Epidermal melanocyte (primary cell): ENCODE measurements around the gene REPIN1.

ENCODE experiments used
- DNase-seq: peaks from one replicate; pipeline ENCODE4 v3.0.0; 2011; ENCODE audit warnings: low spot score; ENCODE audit not compliant: insufficient read length

Gene REPIN1

GRCh38 chr7:150388709-150389531 lies 20.3 kb downstream of the REPIN1 start:
- DNase-seq, result no peak

DNA sequence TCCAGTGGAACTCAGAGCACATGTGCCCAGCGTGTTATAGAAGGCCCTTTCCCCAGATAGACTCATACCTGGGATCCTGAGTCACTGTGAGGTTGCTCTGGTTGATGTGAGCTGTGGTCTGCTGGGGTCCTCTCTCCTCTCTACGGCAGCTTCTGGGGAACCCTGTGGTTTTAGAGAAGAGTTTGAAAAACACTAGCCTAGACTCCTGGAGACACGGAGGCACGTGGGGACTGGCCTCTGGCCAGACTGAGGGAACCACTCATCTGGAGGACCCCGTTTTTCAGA lies 20.9 kb downstream of the REPIN1 start:
- no peak for DNase-seq

DNA sequence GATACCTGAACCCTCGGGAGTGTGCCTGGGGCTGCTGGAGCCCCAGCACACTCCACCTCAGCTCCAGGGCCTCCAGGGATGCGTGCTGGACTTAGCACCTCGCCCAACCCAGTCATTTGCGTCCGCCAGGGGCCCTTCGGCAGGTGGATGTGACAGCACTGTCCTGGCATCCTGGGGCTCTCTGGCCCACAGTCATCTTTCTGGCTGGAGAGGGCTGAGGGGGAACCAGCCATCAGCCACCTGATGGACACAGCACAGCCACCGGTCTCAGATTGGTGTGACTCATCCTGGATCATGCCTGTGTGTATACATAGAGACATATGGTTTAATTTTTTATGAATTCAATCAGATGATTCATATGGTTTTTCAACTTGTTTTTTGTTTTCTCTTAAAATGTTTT lies 21.6 kb downstream of the REPIN1 start:
- DNase-seq, result no peak

DNA sequence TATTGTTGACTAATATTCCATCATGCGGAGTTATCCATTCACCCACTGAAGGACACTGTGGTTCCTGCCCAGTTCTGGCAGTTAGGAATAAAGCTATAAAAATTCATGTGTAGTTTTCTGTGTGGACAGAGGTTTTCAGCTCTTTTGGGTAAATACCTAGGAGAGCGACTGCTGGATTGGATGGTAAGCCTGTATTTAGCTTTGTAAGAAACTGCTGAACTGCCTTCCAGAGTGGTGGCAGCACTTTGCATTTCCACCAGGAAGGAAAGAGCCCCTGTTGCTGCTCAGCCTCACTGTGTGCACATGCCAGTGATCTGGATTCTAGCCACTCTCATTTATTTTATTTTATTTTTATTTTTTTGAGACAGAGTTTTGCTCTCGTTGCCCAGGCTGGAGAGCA lies 24.7 kb downstream of the REPIN1 start:
- DNase-seq, result no peak

DNA sequence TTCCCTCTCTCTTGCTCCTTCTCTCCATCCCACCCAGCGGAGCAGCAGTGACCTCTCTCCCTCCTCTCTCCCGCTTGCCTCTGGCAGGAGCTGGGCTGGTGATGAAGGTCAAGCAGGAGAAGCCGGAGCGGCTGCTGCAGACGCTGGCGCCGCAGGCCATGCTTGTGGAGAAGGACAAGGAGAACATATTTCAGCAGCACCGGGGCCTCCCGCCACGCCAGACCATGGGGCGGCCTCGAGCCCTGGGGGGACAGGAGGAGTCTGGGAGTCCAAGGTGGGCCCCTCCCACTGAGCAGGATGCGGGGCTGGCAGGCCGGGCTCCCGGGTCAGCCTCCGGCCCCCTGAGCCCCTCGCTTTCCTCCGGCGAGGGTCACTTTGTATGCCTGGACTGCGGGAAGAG lies 27.8 kb downstream of the REPIN1 start:
- DNase-seq, result no peak

DNA sequence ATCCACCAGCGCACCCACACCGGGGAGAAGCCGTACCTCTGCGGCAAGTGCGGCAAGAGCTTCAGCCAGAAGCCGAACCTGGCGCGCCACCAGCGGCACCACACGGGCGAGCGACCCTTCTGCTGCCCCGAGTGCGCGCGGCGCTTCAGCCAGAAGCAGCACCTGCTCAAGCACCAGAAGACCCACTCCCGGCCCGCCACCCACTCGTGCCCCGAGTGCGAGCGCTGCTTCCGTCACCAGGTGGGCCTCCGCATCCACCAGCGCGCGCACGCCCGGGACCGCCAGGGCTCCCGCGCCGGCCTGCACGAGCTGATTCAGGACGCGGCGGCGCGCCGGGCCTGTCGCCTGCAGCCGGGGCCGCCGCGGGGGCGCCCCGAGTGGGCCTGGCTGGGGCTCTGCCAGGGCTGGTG lies 28.2 kb downstream of the REPIN1 start:
- no peak for DNase-seq

- no peak for DNase-seq
Observed at GRCh38 chr7:150397346-150398107, 28.9 kb downstream of the REPIN1 start.

DNA sequence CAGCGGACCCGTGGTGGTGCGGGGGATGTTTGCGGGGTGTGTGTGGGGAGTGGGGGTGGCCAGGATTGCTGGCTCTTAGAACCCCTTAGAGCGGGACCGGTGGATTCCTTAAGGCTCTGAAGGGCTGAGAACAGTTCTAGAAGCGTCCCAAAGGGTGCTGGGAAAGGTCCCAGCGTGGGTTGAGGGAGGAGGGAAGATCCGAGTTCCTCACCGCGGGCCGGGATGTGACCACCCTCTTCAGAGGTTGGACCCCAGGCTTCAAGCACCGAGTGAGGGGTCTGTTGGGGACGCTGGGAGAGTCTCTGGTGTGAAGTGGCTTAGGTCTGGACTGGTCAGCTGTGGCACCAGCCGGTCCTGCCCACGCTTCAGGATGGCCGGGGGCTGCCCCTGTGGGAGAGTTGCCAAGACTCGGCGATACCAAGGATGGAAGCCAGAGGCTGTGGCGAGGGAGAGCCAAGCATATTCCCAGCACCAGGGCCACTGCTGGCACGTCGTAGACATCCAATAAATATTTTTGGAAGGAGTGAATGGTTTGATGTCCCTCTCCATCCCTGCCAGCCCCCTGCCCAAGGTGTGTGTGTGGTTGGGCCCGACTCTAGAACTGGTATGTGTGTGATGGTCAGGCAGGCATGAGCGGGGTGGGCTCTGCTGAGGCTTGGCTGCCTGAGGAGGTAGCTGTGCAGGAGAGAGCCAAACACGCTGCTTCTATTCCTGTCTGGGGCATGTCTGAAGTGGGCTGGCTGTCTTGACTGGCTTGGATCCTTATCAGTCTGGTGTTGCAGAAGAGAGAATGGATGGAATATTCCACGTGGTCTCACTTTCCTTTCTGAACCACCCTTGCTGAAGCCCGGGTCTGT lies 29.7 kb downstream of the REPIN1 start:
- no peak for DNase-seq

DNA sequence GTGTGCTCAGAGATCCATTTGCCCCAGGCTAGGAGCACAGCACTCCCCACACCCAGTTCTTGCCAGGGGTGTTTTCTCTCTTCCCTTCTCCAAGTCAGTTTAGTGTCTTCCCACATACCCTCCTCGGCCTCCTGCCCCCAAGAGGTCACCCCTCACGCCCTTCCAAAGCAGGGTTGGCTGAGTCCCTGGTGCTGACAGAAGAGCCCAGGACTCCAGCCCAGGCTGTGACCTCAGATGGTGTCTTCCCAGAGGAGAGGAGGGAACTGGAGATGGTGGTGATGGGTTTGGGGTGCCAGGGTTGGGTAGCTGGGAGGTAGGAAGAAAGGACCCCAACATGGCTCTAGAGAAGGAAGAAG lies 30.3 kb downstream of the REPIN1 start:
- DNase-seq, result no peak

- no peak for DNase-seq
Observed at GRCh38 chr7:150399421-150400007, 30.9 kb downstream of the REPIN1 start.

GRCh38 chr7:150400008-150400787 lies 31.6 kb downstream of the REPIN1 start:
- DNase-seq, result no peak

DNA sequence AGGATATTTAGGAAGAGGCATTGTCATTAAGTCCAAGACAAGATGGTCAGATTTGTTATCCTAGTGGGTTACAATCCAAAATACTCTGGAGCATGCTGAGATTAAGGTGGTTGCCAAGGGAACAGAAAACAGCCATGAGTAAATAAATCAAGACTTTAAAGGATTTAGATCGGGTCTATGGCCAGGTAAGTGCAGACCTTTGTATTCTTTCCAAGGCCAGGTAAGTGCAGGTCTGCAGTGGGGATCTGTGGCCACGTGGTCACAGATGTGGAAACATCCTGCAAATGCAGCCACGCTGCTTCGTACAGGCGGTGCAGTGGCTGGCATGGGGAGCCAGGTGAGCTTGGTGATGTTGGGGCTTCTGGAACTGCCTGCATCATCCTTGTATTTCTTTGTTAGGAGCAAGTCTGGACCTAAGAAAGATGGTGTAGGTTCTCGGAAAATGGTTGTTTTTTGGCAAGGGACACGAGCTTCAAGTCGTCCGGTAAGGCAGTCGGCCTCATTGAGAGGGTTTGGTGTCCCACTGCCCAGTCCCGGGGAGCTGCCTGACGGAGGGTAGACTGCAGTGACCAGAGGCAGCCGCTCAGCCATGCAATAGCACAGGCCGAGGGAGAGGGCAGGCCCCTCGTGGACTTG lies 32.3 kb downstream of the REPIN1 start:
- DNase-seq, result no peak

GRCh38 chr7:150401424-150401790 lies 32.8 kb downstream of the REPIN1 start:
- DNase-seq, result no peak

DNA sequence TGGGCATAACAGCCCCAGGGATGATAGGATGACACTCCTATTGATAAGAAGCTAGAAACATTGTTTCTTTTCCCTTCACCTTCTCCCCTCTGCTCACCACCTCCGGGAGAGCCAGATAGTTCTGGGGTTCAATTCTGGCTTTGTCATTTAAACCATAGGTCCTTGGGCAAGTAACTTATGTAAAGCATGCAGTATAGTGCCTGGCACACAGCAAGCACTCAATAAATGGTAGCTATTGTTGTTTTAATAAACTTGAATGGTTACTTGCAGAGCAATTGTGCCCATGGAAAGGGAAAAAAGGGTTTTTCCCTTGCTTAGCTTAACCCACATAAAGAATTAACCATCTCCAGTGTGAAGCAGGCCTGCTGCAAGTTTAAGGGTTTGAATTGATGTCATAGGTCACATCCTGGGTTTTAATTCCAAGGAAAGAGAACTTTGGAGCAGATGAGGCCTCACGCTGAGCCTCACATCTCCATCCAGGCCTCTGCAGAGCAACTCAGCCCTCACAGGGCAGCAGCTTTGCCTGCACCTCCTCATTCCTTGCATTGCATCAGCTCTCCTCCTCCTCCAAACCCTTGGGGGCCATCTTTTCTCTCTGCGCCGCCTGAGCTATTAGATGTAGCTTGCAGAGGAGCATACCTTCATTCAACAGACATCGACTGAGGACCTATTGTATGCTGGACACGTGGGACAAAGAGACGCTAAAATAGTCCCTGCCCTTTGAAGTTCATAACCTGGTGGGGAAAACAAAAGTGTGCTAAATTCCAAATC lies 33.4 kb downstream of the REPIN1 start:
- no peak for DNase-seq

GRCh38 chr7:150402671-150403321 lies 34.2 kb downstream of the REPIN1 start:
- DNase-seq, result no peak

DNA sequence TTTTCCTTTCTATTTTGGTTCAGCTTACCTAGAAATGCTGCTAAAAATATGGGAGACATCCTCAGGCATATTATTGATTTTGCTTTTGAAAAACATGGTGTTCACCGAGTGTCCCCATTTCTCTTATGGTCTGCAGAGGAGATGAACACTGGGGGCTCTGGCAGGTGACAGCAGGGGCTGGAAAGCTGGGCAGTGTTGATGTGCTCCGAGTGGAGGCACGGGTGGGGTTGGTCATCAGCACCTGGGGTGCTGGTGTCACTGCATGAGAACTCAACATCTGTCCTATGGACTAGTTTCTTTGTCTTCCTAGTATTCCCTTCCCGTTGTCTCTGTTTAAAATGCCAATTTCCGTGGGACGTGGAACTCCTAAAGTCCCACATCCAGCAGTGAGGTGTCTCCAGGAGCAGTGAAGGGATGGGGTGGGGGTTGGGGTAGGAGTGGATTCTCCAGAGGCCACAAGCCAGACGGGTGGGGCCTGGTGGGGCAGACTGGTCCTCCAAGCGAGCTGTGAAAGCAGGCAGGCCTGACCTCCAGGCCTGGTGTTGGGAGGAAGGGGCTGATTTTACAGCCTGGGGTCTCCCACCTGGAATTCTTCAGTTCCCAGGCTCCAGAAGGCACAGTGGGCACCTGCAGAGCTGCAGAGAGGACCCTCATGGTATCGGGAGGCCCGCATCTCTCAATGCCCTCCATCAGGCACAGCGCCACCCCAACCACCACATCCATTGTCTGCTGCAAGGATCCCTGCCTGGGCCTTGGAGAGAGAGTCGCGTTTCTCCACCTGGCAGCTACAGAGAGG lies 35.0 kb downstream of the REPIN1 start:
- no peak for DNase-seq

DNA sequence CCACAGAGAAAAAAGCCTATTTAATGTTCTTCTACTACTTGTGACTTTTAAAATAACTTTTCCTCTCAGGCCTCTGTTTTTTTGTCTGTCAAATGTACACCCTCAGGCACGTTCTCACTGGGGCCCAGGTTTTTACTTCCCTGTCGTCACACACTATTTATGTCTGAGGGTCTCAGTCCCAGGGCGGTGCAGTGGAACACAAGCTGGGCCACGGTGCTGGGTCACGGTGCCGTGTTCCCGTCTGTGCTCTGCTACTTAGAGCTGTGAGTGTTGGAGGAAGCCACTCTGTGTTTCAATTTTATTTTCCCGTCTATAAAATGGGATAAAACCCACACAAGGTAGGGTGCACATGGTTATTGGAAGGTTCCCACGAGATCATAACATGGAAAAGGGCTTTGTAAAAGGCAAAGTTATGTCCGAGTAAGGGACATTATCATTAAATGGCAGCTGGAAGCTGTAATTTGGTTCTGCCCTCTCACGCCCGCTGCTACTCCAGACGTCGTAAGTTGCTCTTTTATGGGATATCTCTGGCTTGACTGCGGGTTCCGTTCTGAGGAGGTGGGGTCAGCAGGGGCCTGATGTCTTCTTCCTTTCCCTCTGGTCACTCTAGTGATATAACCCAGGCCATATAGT lies 35.7 kb downstream of the REPIN1 start:
- no peak for DNase-seq
